SK-N-MC (cell line): ENCODE data around the gene TMEM204.
A peak's percentile ranks its signal among the peaks of the same experiment; 100 is the strongest.

ENCODE experiments used
- DNase-seq: peaks from one replicate; pipeline ENCODE4 v3.0.0-alpha.2; 2011; ENCODE audit warnings: low read depth, low spot score
- H3K27ac ChIP-seq: fragments of 200-600 bp; sonication (generic); 2 replicates; pipeline ENCODE4 v1.5.1; 2016; ENCODE audit warnings: mixed run types
- H3K36me3 ChIP-seq: fragments of 200-600 bp; sonication (generic); 2 replicates; pipeline ENCODE4 v1.6.1; 2017; ENCODE audit warnings: antibody characterized with exemption, low read length, mixed read lengths; ENCODE audit not compliant: insufficient read depth
- H3K4me3 ChIP-seq: fragments of 200-600 bp; sonication (generic); 2 replicates; pipeline ENCODE4 v1.5.1; 2016
- H3K9ac ChIP-seq: fragments of 200-600 bp; sonication (generic); 2 replicates; pipeline ENCODE4 v1.8.0; 2017; ENCODE audit warnings: mixed run types, mixed read lengths; ENCODE audit not compliant: insufficient read length
- H3K9me3 ChIP-seq: fragments of 200-600 bp; sonication (generic); 2 replicates; pipeline ENCODE4 v1.6.1; 2017; ENCODE audit warnings: low read depth, mild to moderate bottlenecking, antibody characterized with exemption, low read length, moderate library complexity, mixed read lengths
- EZH2 ChIP-seq: fragments of 200-600 bp; sonication (generic); IDR thresholded peaks from one replicate; pipeline ENCODE4 v1.6.1; 2017; ENCODE audit warnings: antibody characterized with exemption
- FOXP2 ChIP-seq: optimal IDR thresholded peaks from 2 replicates; pipeline ENCODE3; 2011; ENCODE audit warnings: mild to moderate bottlenecking, moderate library complexity; ENCODE audit not compliant: insufficient read depth; ENCODE audit errors: extremely low read length, control extremely low read depth
- POLR2AphosphoS5 ChIP-seq: IDR thresholded peaks from 2 replicates; pipeline ENCODE4 v1.6.1; 2012; ENCODE audit warnings: mild to moderate bottlenecking, low read depth, low read length, borderline replicate concordance

The TMEM204 gene

DNA sequence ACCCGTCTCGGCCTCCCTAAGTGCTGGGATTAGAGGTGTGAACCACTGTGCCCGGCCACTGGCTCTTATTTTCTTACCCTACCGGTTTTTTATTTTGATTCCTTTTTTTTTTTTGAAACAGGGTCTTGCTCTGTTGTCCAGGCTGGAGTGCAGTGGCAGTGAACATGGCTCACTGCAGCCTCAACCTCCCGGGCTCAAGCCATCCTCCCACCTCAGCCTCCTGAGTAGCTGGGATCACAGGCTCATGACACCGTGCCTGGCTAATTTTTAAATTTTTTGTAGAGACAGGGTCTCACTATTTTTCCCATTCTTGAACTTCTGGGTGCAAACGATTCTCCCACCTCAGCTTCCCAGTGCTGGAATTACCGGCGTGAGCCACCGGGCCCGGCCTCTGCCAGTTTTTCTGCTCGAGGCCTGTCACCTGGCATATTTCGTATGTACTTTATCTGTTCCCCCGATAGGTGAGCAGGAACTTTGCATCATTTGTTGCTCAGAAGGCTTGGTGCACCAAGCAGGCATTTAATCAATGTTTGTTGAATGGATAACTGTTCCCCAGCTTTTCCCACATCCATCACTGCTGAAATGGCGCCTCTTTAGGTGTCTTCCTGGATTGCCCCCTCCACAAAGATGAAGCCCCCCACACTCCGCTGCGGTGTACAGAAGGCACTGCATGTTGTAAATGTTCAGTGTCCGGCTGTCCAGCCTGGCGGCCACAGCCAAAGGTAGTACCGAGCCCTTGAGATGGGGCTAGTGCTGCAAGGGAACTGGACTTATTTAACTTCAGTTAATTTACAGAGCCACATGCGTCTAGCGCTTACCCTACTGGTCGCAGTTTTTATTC, 41.2 kb upstream of the TMEM204 start:
- no peak for DNase-seq
- H3K9me3 ChIP-seq = no peaks in the 10 kb centered on the region
- TF ChIP-seq FOXP2 (no peak), POLR2AphosphoS5 (no peak), EZH2 (no peak)
- no peak overlapping the region for H3K27ac ChIP-seq
- no peak overlapping the region for H3K9ac ChIP-seq
- H3K36me3 ChIP-seq = peaks cover 18% of the 10 kb centered on the region; the same call in 1 of the 2 replicates
- peak overlapping the region; percentile 93 for H3K4me3 ChIP-seq

GRCh38 chr16:1492923-1493745, 40.3 kb upstream of the TMEM204 start, which contains the start of gene TELO2:
TSS of gene TELO2 (plus strand) at chr16:1493360. CDS start at chr16:1494282, 922 bp downstream.
- H3K9ac ChIP-seq = peak within 1 kb of the TSS; percentile 93
- H3K27ac ChIP-seq = peak within 1 kb of the TSS; percentile 84
- TF ChIP-seq FOXP2 = no peak
- no peak for TF ChIP-seq EZH2
- peak; percentile 77; the same call in 1 of the 2 replicates for TF ChIP-seq POLR2AphosphoS5

DNA sequence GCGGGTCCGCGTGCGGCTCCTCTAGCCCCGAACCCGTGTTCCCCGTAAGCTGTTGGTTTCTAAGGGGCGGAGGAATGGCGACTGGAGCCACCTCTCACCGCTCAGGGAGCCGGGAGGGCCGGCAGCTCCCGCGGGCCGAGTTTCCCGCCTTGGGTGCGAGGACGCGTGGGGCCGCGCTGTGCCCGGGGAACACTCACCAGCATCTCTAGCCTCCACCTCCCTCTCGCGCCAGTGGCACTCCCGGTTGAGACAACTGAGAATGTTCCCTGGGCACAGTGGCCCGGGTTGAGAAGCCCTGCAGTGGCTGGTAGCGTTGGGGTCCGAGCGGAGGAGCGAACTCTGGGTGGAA, 39.7 kb upstream of the TMEM204 start:
- Histone ChIP-seq H3K36me3 (peaks cover 21% of the 10 kb centered on the region; the same call in 1 of the 2 replicates), H3K9me3 (no peaks in the 10 kb centered on the region), H3K27ac (no peak overlapping the region; the same call in 1 of the 2 replicates), H3K9ac (peak overlapping the region; percentile 93), H3K4me3 (peak overlapping the region; percentile 93)
- no peak for DNase-seq
- TF ChIP-seq EZH2 (no peak), FOXP2 (no peak), POLR2AphosphoS5 (no peak)

More at GRCh38 chr16:1492923-1493745, 40.3 kb upstream of the TMEM204 start, which contains the start of gene TELO2:
- no peaks in the 10 kb centered on the region for H3K9me3 ChIP-seq
- DNase-seq = peak; percentile 10
- H3K36me3 ChIP-seq = peaks cover 21% of the 10 kb centered on the region; the same call in 1 of the 2 replicates
- peak within 1 kb of the TSS; percentile 93 for H3K4me3 ChIP-seq

GRCh38 chr16:1494129-1494640, 39.3 kb upstream of the TMEM204 start:
- Histone ChIP-seq H3K9me3 (no peaks in the 10 kb centered on the region), H3K27ac (no peak overlapping the region), H3K4me3 (peak overlapping the region; percentile 93), H3K9ac (peak overlapping the region; percentile 93), H3K36me3 (peaks cover 21% of the 10 kb centered on the region; the same call in 1 of the 2 replicates)
- no peak for DNase-seq
- no peak for TF ChIP-seq POLR2AphosphoS5
- TF ChIP-seq FOXP2 = no peak
- no peak for TF ChIP-seq EZH2

- DNase-seq = no peak
- TF ChIP-seq EZH2 = no peak
- TF ChIP-seq FOXP2 = no peak
- no peaks in the 10 kb centered on the region for H3K9me3 ChIP-seq
- peaks cover 21% of the 10 kb centered on the region; the same call in 1 of the 2 replicates for H3K36me3 ChIP-seq
- H3K27ac ChIP-seq = no peak overlapping the region
- H3K9ac ChIP-seq = no peak overlapping the region
- peak overlapping the region; percentile 93 for H3K4me3 ChIP-seq
Measured at GRCh38 chr16:1494711-1495110, 38.8 kb upstream of the TMEM204 start.

DNA sequence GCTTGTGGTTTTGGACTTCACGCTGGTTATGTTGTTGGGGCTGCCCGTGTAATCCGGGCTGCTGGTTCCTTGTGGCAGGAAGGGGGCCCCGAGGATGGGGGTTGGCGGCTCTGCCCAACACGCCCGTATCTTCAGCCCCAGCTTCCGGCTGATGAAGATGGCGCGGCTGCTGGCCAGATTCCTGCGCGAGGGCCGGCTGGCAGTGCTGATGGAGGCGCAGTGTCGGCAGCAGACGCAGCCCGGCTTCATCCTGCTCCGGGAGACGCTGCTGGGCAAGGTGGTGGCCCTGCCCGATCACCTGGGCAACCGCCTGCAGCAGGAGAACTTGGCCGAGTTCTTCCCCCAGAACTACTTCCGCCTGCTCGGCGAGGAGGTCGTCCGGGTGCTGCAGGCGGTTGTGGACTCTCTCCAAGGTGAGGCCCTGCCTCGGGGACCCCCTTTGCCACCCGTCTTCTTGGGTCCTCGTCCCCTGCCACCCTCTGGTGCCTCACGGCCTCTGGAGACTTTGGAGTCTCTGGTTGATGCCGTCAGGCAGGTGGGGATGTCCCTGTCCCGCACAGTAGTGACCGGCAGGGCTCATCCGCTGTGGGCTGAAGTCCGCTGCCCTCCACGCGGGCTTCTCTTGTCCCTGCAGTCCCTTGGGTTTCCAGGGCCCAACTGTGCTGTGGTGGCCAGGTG, 38.1 kb upstream of the TMEM204 start:
- Histone ChIP-seq H3K36me3 (peaks cover 21% of the 10 kb centered on the region; the same call in 1 of the 2 replicates), H3K4me3 (no peak overlapping the region), H3K27ac (no peak overlapping the region), H3K9me3 (no peaks in the 10 kb centered on the region), H3K9ac (no peak overlapping the region)
- TF ChIP-seq EZH2 (no peak), FOXP2 (no peak), POLR2AphosphoS5 (no peak)
- no peak for DNase-seq

- no peak overlapping the region for H3K9ac ChIP-seq
- no peak overlapping the region for H3K27ac ChIP-seq
- no peak for DNase-seq
- TF ChIP-seq EZH2 (no peak), POLR2AphosphoS5 (no peak), FOXP2 (no peak)
- no peaks in the 10 kb centered on the region for H3K9me3 ChIP-seq
- peaks cover 23% of the 10 kb centered on the region; the same call in 1 of the 2 replicates for H3K36me3 ChIP-seq
- no peak overlapping the region for H3K4me3 ChIP-seq
Measured at GRCh38 chr16:1495889-1496262, 37.6 kb upstream of the TMEM204 start.

DNA sequence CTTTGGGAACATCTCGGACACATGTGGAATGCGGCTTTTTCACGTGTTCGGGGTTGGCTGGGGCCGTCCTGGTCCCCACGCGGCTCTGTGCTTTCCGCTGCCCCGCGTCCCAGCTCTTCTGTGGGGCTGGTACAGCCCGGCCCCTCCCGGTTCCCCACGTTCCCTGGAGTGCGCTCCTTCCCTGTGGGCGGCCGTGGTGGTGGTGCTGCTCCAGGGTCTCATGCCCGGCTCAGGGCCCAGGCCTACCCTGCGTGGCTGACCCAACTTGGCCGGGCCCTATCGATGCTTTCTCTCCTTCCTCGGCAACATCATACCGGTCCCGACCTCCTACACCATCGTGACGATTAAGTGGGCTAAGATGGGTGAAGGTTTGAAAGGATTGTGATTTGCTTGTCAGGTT, 37.0 kb upstream of the TMEM204 start:
- H3K36me3 ChIP-seq = peaks cover 29% of the 10 kb centered on the region; the same call in 1 of the 2 replicates
- no peak for DNase-seq
- no peak overlapping the region for H3K27ac ChIP-seq
- H3K4me3 ChIP-seq = no peak overlapping the region
- TF ChIP-seq POLR2AphosphoS5 = no peak
- TF ChIP-seq EZH2 = no peak
- TF ChIP-seq FOXP2 = no peak
- H3K9ac ChIP-seq = no peak overlapping the region
- H3K9me3 ChIP-seq = no peaks in the 10 kb centered on the region
